ENCODE results near the gene SVBP.

Gene SVBP

DNA sequence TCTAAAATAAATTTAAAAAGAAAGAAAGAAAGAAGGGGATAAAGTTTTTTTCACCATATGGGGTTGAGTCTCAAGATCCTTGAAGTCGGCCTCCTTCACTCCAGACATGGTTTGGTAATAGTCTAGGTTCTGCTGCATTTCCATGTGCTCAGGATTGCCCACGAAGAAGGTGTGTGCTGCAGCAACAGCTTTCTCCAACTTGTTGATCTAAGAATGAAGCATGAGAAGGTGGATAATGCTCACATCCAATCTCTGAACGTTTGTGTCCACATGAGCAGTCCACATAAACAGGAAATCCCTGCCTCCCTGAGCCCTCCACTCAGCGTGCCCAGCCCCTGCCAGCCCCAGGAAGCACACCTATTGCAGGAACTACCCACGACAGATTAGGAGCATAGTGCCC lies 54.9 kb downstream of the SVBP start:
- ATAC-seq = no peak
- TF ChIP-seq BACH2 (CRISPR knock-in tag; IDR thresholded peaks at IDR 0.05; ENCODE audit: borderline replicate concordance) (no peak), PPARA (CRISPR knock-in tag; IDR thresholded peaks at IDR 0.05; ENCODE audit: borderline replicate concordance) (no peak), CSDC2 (CRISPR knock-in tag; IDR thresholded peaks at IDR 0.05) (no peak), ZFP3 (CRISPR knock-in tag; IDR thresholded peaks at IDR 0.05) (no peak), OSR1 (CRISPR knock-in tag; IDR thresholded peaks at IDR 0.05) (no peak), ZFP30 (CRISPR knock-in tag; IDR thresholded peaks at IDR 0.05) (no peak), ZC3H10 (CRISPR knock-in tag; IDR thresholded peaks at IDR 0.05) (no peak), ISL1 (CRISPR knock-in tag; IDR thresholded peaks at IDR 0.05) (no peak), ZNF565 (CRISPR knock-in tag; conservative IDR thresholded peaks at IDR 0.05; ENCODE audit: low read depth) (no peak), ESRRG (CRISPR knock-in tag; IDR thresholded peaks at IDR 0.05) (no peak), TOX (CRISPR knock-in tag; IDR thresholded peaks at IDR 0.05; ENCODE audit: borderline replicate concordance) (no peak), GLIS3 (CRISPR knock-in tag; IDR thresholded peaks at IDR 0.05) (no peak), CREB5 (CRISPR knock-in tag; IDR thresholded peaks at IDR 0.05; ENCODE audit: low read depth) (no peak), ZNF8 (CRISPR knock-in tag; IDR thresholded peaks at IDR 0.05) (no peak), ARNTL (CRISPR knock-in tag; IDR thresholded peaks at IDR 0.05; ENCODE audit: borderline replicate concordance, low read depth) (no peak)
- TF ChIP-seq, protein P1, sequence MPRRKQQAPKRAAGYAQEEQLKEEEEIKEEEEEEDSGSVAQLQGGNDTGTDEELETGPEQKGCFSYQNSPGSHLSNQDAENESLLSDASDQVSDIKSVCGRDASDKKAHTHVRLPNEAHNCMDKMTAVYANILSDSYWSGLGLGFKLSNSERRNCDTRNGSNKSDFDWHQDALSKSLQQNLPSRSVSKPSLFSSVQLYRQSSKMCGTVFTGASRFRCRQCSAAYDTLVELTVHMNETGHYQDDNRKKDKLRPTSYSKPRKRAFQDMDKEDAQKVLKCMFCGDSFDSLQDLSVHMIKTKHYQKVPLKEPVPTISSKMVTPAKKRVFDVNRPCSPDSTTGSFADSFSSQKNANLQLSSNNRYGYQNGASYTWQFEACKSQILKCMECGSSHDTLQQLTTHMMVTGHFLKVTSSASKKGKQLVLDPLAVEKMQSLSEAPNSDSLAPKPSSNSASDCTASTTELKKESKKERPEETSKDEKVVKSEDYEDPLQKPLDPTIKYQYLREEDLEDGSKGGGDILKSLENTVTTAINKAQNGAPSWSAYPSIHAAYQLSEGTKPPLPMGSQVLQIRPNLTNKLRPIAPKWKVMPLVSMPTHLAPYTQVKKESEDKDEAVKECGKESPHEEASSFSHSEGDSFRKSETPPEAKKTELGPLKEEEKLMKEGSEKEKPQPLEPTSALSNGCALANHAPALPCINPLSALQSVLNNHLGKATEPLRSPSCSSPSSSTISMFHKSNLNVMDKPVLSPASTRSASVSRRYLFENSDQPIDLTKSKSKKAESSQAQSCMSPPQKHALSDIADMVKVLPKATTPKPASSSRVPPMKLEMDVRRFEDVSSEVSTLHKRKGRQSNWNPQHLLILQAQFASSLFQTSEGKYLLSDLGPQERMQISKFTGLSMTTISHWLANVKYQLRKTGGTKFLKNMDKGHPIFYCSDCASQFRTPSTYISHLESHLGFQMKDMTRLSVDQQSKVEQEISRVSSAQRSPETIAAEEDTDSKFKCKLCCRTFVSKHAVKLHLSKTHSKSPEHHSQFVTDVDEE (CRISPR knock-in tag; IDR thresholded peaks at IDR 0.05) = no peak
- TF ChIP-seq, protein P2, sequence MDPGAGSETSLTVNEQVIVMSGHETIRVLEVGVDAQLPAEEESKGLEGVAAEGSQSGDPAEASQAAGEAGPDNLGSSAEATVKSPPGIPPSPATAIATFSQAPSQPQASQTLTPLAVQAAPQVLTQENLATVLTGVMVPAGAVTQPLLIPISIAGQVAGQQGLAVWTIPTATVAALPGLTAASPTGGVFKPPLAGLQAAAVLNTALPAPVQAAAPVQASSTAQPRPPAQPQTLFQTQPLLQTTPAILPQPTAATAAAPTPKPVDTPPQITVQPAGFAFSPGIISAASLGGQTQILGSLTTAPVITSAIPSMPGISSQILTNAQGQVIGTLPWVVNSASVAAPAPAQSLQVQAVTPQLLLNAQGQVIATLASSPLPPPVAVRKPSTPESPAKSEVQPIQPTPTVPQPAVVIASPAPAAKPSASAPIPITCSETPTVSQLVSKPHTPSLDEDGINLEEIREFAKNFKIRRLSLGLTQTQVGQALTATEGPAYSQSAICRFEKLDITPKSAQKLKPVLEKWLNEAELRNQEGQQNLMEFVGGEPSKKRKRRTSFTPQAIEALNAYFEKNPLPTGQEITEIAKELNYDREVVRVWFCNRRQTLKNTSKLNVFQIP (CRISPR knock-in tag; IDR thresholded peaks at IDR 0.05; ENCODE audit: borderline replicate concordance, low read depth) = no peak

DNA sequence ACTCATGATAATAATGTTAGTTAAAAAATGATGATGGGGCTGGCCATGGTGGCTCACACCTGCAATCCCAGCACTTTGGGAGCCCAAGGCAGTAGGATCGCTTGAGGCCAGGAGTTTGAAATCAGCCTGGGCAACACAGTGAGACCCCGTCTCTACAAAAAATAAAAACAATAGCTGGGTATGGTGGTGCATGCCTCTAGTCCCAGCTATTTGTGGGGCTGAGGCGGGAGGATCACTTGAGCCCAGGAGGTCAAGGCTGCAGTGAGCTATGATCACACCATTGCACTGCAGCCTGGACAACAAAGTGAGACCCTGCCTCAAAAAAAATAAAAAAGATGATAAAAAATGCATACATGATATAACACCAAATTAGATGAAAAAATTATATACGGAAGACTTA lies 55.6 kb downstream of the SVBP start:
- no peak for ATAC-seq
- TF ChIP-seq ZFP3 (CRISPR knock-in tag; IDR thresholded peaks at IDR 0.05) = no peak
- TF ChIP-seq ISL1 (CRISPR knock-in tag; IDR thresholded peaks at IDR 0.05) = no peak
- TF ChIP-seq, protein P2 (CRISPR knock-in tag; IDR thresholded peaks at IDR 0.05; ENCODE audit: borderline replicate concordance, low read depth) = no peak
- TF ChIP-seq, protein P1 (CRISPR knock-in tag; IDR thresholded peaks at IDR 0.05) = no peak
- no peak for TF ChIP-seq TCF4 (CRISPR knock-in tag; IDR thresholded peaks at IDR 0.05; ENCODE audit: borderline replicate concordance)
- TF ChIP-seq PATZ1 (CRISPR knock-in tag; IDR thresholded peaks at IDR 0.05; ENCODE audit: borderline replicate concordance) = no peak
- TF ChIP-seq ZNF70 (CRISPR knock-in tag; IDR thresholded peaks at IDR 0.05) = no peak
- TF ChIP-seq BACH2 (CRISPR knock-in tag; IDR thresholded peaks at IDR 0.05; ENCODE audit: borderline replicate concordance) = no peak
- no peak for TF ChIP-seq CSDC2 (CRISPR knock-in tag; IDR thresholded peaks at IDR 0.05)
- no peak for TF ChIP-seq TOX (CRISPR knock-in tag; IDR thresholded peaks at IDR 0.05; ENCODE audit: borderline replicate concordance)
- TF ChIP-seq RARB (CRISPR knock-in tag; IDR thresholded peaks at IDR 0.05) = no peak
- no peak for TF ChIP-seq SNAI2 (CRISPR knock-in tag; IDR thresholded peaks at IDR 0.05)
- no peak for TF ChIP-seq ESRRG (CRISPR knock-in tag; IDR thresholded peaks at IDR 0.05)
- no peak for TF ChIP-seq CREB5 (CRISPR knock-in tag; IDR thresholded peaks at IDR 0.05; ENCODE audit: low read depth)
- TF ChIP-seq ZNF8 (CRISPR knock-in tag; IDR thresholded peaks at IDR 0.05) = no peak
